PC-9 (cell line): ENCODE measurements around the gene SGTA. TPM values are rescaled to one million over a fixed set of nuclear protein-coding genes. Genes with fewer than 3 reads are reported as not detected.

ENCODE experiments used
- BruUV-seq: library from RNA; stranded (reverse); fragments of 400-500 nt; replicated peaks from 2 replicates; lab custom pipeline; 2021; lab: Mats Ljungman, UMichigan
- CTCF ChIA-PET: fragments of 300-600 bp; sonication (Branson Sonifier 250); formaldehyde crosslinking; loops from one replicate; lab custom pipeline; 2022; ENCODE audit warnings: antibody characterized with exemption; lab: Charles Lee
- POLR2A ChIA-PET: fragments of 300-600 bp; sonication (Branson Sonifier 250); formaldehyde crosslinking; loops from one replicate; lab custom pipeline; 2022; ENCODE audit warnings: antibody characterized with exemption; ENCODE audit not compliant: unreplicated experiment; lab: Charles Lee
- DNase-seq, 2 experiments: peaks; one replicate each; pipeline versions ENCODE4 v3.0.0 to v3.0.0-alpha.2; 2015 to 2022; ENCODE audit warnings: mixed read lengths in 1 of 2
- H2AFZ ChIP-seq: fragments of 200-600 bp; sonication (generic); 2 replicates; pipeline ENCODE4 v1.8.1; 2017; ENCODE audit warnings: antibody characterized with exemption
- H3F3A ChIP-seq: fragments of 200-600 bp; sonication (generic); 2 replicates; pipeline ENCODE4 v1.8.1; 2017; ENCODE audit warnings: antibody characterized with exemption, mild to moderate bottlenecking, low read depth; ENCODE audit not compliant: insufficient read depth
- H3K27ac ChIP-seq: fragments of 200-600 bp; sonication (generic); 2 replicates; pipeline ENCODE4 v1.6.1; 2016; ENCODE audit warnings: mixed run types
- H3K27me3 ChIP-seq: fragments of 200-600 bp; sonication (generic); 2 replicates; pipeline ENCODE4 v1.6.1; 2016; ENCODE audit warnings: low read depth, mixed run types; ENCODE audit not compliant: insufficient read depth
- H3K36me3 ChIP-seq: fragments of 200-600 bp; sonication (generic); 2 replicates; pipeline ENCODE4 v1.6.1; 2016; ENCODE audit warnings: low read depth, mixed run types
- H3K4me1 ChIP-seq: fragments of 200-600 bp; sonication (generic); replicated peaks from 2 replicates; pipeline ENCODE4 v1.6.1; 2016; ENCODE audit warnings: mixed run types; ENCODE audit not compliant: insufficient read depth
- H3K4me2 ChIP-seq: fragments of 200-600 bp; sonication (generic); 2 replicates; pipeline ENCODE4 v1.6.1; 2017; ENCODE audit warnings: mixed run types
- H3K4me3 ChIP-seq: fragments of 200-600 bp; sonication (generic); 2 replicates; pipeline ENCODE4 v1.6.1; 2016; ENCODE audit warnings: mixed run types
- H3K79me2 ChIP-seq: fragments of 200-600 bp; sonication (generic); 2 replicates; pipeline ENCODE4 v1.6.1; 2017; ENCODE audit warnings: low read depth, mixed run types
- H3K9me2 ChIP-seq: fragments of 200-600 bp; sonication (generic); 2 replicates; pipeline ENCODE4 v1.8.1; 2017; ENCODE audit warnings: mild to moderate bottlenecking; ENCODE audit not compliant: insufficient read depth
- H3K9me3 ChIP-seq: fragments of 200-600 bp; sonication (generic); 2 replicates; pipeline ENCODE4 v1.8.1; 2016; ENCODE audit warnings: low read depth; ENCODE audit not compliant: insufficient read depth
- H4K20me1 ChIP-seq: fragments of 200-600 bp; sonication (generic); 2 replicates; pipeline ENCODE4 v1.8.1; 2017; ENCODE audit not compliant: insufficient read depth
- CTCF ChIP-seq: fragments of 200-600 bp; sonication (generic); conservative IDR thresholded peaks from 2 replicates; pipeline ENCODE4 v1.6.1; 2017; ENCODE audit warnings: mixed run types, antibody characterized with exemption, mild to moderate bottlenecking, moderate library complexity
- EZH2 ChIP-seq: fragments of 200-600 bp; sonication (generic); IDR thresholded peaks from 2 replicates; pipeline ENCODE4 v1.8.0; 2017; ENCODE audit warnings: antibody characterized with exemption, low read depth
- intact Hi-C: fragments of 100-400 bp; cut with micrococcal nuclease; formaldehyde crosslinking; loops from one replicate; pipeline ENCODE4 v1.10.0; 2022; ENCODE audit not compliant: unreplicated experiment
- total RNA-seq: library from RNA; stranded (reverse); gene quantifications from 2 replicates; pipeline ENCODE4 v1.2.3, GENCODE V29; 2021

SGTA gene
- total RNA-seq, 1 experiment from 2014 or later: 40.7 TPM

- ChIA-PET CTCF (no interaction called here), POLR2A (no interaction called here)
- no peak for TF ChIP-seq CTCF
- TF ChIP-seq EZH2: no peak
- no peaks in the 10 kb centered on the region for H3K9me3 ChIP-seq
- peak overlapping the region; percentile 50 for H3K4me2 ChIP-seq
- peak; percentile 37 to 42 for DNase-seq
- H3K27ac ChIP-seq: no peak overlapping the region
- no peak overlapping the region for H3K4me3 ChIP-seq
- H3K9me2 ChIP-seq: no peaks in the 10 kb centered on the region
- peaks cover 27% of the 10 kb centered on the region for H3K27me3 ChIP-seq
- no peaks in the 10 kb centered on the region for H4K20me1 ChIP-seq
- H3K4me1 ChIP-seq: peaks cover 22% of the 10 kb centered on the region; the same call in 1 of the 2 replicates
- intact Hi-C loops: no loop called here
- BruUV-seq: no TSS peak
- peaks cover 8% of the 10 kb centered on the region; the same call in 1 of the 2 replicates for H3F3A ChIP-seq
- no peaks in the 10 kb centered on the region for H3K36me3 ChIP-seq
- no peaks in the 10 kb centered on the region for H3K79me2 ChIP-seq
- no peak overlapping the region for H2AFZ ChIP-seq
Observed at GRCh38 chr19:2722541-2723344, 60.3 kb downstream of the SGTA start.

- H2AFZ ChIP-seq: no peak overlapping the region
- no peaks in the 10 kb centered on the region for H4K20me1 ChIP-seq
- peaks cover 27% of the 10 kb centered on the region for H3K27me3 ChIP-seq
- H3K27ac ChIP-seq: no peak overlapping the region
- H3K9me3 ChIP-seq: no peaks in the 10 kb centered on the region
- TF ChIP-seq CTCF: no peak
- BruUV-seq: no TSS peak
- intact Hi-C loops: no loop called here
- CTCF ChIA-PET: no interaction called here
- no peak for DNase-seq
- H3K9me2 ChIP-seq: no peaks in the 10 kb centered on the region
- no peak overlapping the region for H3K4me3 ChIP-seq
- no peaks in the 10 kb centered on the region for H3K79me2 ChIP-seq
- POLR2A ChIA-PET: no interaction called here
- no peaks in the 10 kb centered on the region for H3K36me3 ChIP-seq
- H3K4me1 ChIP-seq: 0 out of 2 replicates have a peak, but pooled peaks cover 13% of the 10 kb centered on the region
- peaks cover 2% of the 10 kb centered on the region; the same call in 1 of the 2 replicates for H3F3A ChIP-seq
- H3K4me2 ChIP-seq: no peak overlapping the region
Observed at GRCh38 chr19:2721570-2722540, 61.2 kb downstream of the SGTA start.

- intact Hi-C loops: no loop called here
- Histone ChIP-seq H3F3A (no peaks in the 10 kb centered on the region), H3K27ac (no peak within 1 kb of the TSS), H3K4me3 (no peak within 1 kb of the TSS), H3K36me3 (no peaks in the 10 kb centered on the region), H3K27me3 (peaks cover 27% of the 10 kb centered on the region), H3K79me2 (no peaks in the 10 kb centered on the region), H2AFZ (no peak within 1 kb of the TSS), H4K20me1 (no peaks in the 10 kb centered on the region), H3K4me1 (0 out of 2 replicates have a peak, but pooled peaks cover 7% of the 10 kb centered on the region), H3K9me3 (no peaks in the 10 kb centered on the region), H3K4me2 (no peak within 1 kb of the TSS), H3K9me2 (no peaks in the 10 kb centered on the region)
- CTCF ChIA-PET: no interaction called here
- BruUV-seq: no TSS peak
- no peak for DNase-seq
- TF ChIP-seq CTCF: no peak
- TF ChIP-seq EZH2: no peak
- POLR2A ChIA-PET: no interaction called here
Observed at GRCh38 chr19:2720777-2721569, 62.1 kb downstream of the SGTA start, which contains the start of gene DIRAS1. Gene DIRAS1, minus strand, starts transcription at chr19:2721372. Its CDS starts 3,566 bp downstream, at chr19:2717806.
